Vagina (tissue), 2 donors: Measurements from ENCODE around the gene KCNK1.
"Not testable (repeated sequence)": the region's sequence is repeated elsewhere in the genome, so short reads cannot be mapped to it uniquely, and the experiment has no call there.

Experiments used
- CTCF ChIP-seq, 3 experiments: fragments of 450-650 bp in 2 of 3; fragments of 200-600 bp in 1 of 3; sonication (generic) in 1 of 3; IDR thresholded peaks; one replicate each; pipeline ENCODE4 v1.5.1; 2017 to 2019; ENCODE audit warnings: antibody characterized with exemption in 3 of 3, mild to moderate bottlenecking in 2 of 3, moderate library complexity in 2 of 3
- POLR2A ChIP-seq, 2 donors: fragments of 450-650 bp; IDR thresholded peaks; one replicate each; pipeline ENCODE4 v1.6.1; 2017; ENCODE audit warnings: antibody characterized with exemption in 2 of 2, mild to moderate bottlenecking in 2 of 2, moderate library complexity in 2 of 2
- POLR2AphosphoS5 ChIP-seq, 2 donors: sonication (generic); formaldehyde crosslinking; IDR thresholded peaks; one replicate each; pipeline ENCODE4 v1.9.0; 2017; ENCODE audit warnings: antibody characterized with exemption in 2 of 2, mild to moderate bottlenecking in 2 of 2, low read depth in 1 of 2; ENCODE audit not compliant: insufficient read depth in 1 of 2

DNA sequence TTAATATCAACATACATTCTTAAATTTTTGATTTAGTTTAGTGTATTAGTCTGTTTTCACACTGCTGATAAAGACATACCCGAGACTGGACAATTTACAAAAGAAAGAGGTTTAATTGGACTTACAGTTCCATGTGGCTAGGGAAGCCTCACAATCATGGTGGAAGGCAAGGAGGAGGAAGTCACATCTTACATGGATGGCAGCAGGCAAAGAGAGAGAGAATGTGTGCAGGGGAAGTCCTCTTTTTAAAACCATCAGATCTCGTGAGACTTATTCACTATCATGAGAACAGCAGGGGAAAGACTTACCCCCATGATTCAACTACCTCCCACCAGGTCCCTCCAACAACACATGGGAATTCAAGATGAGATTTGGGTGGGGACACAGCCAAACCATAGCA lies 56.5 kb downstream of the KCNK1 start:
- TF ChIP-seq CTCF (IDR thresholded peaks at IDR 0.05); POLR2A (IDR thresholded peaks at IDR 0.05); POLR2AphosphoS5 (IDR thresholded peaks at IDR 0.05; ENCODE audit: insufficient read depth in 1 of 2, low read depth in 1 of 2): not testable (repeated sequence)
